Cerebellar nuclear complex (tissue), 1 donor: ENCODE data around the gene ENDOU.

Source experiments
- DNase-seq, 2 experiments: peaks; one replicate each; lab custom pipeline; 2025; lab: John Stamatoyannopoulos, UW

Gene ENDOU

GRCh38 chr12:47725091-47725772, at the start of gene ENDOU:
TSS of gene ENDOU (minus strand) at chr12:47725490. CDS start at chr12:47725413, 77 bp downstream.
- DNase-seq: no peak

GRCh38 chr12:47774663-47775062, 49.4 kb upstream of the ENDOU start:
- DNase-seq: no peak

GRCh38 chr12:47773858-47774580, 48.7 kb upstream of the ENDOU start:
- DNase-seq: no peak

- peak in 1 of 2 experiments; percentile 19 for DNase-seq
These were observed 48.0 kb upstream of the ENDOU start, which contains the start of gene SLC48A1 for GRCh38 chr12:47773062-47773857. TSS of gene SLC48A1 (plus strand) at chr12:47773238. CDS start at chr12:47773305, 67 bp downstream.

GRCh38 chr12:47772738-47773061, 47.4 kb upstream of the ENDOU start:
- DNase-seq: no peak

- DNase-seq: no peak
These were observed 46.9 kb upstream of the ENDOU start for GRCh38 chr12:47772094-47772660.

- no peak for DNase-seq
These were observed 46.0 kb upstream of the ENDOU start for GRCh38 chr12:47771304-47771703.

GRCh38 chr12:47770086-47770726, 44.9 kb upstream of the ENDOU start:
- DNase-seq: no peak

- DNase-seq: no peak
These were observed 44.2 kb upstream of the ENDOU start for GRCh38 chr12:47769234-47770085.

- DNase-seq: no peak
These were observed 43.1 kb upstream of the ENDOU start for GRCh38 chr12:47768323-47768811.

- DNase-seq: no peak
These were observed 42.0 kb upstream of the ENDOU start for GRCh38 chr12:47767216-47767724.

GRCh38 chr12:47766502-47767215, 41.4 kb upstream of the ENDOU start:
- DNase-seq: no peak

- DNase-seq: no peak
These were observed 38.4 kb upstream of the ENDOU start for GRCh38 chr12:47763481-47764346.

GRCh38 chr12:47762850-47763465, 37.7 kb upstream of the ENDOU start:
- no peak for DNase-seq

GRCh38 chr12:47758834-47759690, 33.8 kb upstream of the ENDOU start, which contains the start of gene RAPGEF3:
TSS of gene RAPGEF3 (minus strand) at chr12:47758880. CDS start at chr12:47758556, 324 bp downstream.
- DNase-seq: no peak

- DNase-seq: no peak
These were observed 33.2 kb upstream of the ENDOU start for GRCh38 chr12:47758584-47758833.

- DNase-seq: no peak
These were observed 32.7 kb upstream of the ENDOU start for GRCh38 chr12:47757840-47758583.
